VCaP (cell line): ENCODE data around the gene CCDC183.
A peak's percentile ranks its signal among the peaks of the same experiment; 100 is the strongest.

Source experiments
- H3K27ac ChIP-seq: fragments of 450-650 bp; 2 replicates; pipeline ENCODE4 v1.5.1; 2017
- CTCF ChIP-seq: fragments of 450-650 bp; conservative IDR thresholded peaks from 2 replicates; pipeline ENCODE4 v1.5.1; 2017; ENCODE audit warnings: mild to moderate bottlenecking, moderate library complexity

Gene CCDC183

GRCh38 chr9:136793086-136793946 is 2.8 kb upstream of the CCDC183 start:
- no peak for TF ChIP-seq CTCF
- H3K27ac ChIP-seq, result peak overlapping the region; percentile 100

GRCh38 chr9:136794281-136794999 is 1.7 kb upstream of the CCDC183 start:
- no peak for TF ChIP-seq CTCF
- H3K27ac ChIP-seq, result peak overlapping the region; percentile 100

GRCh38 chr9:136795000-136795348 is 1.2 kb upstream of the CCDC183 start:
- peak overlapping the region; percentile 100 for H3K27ac ChIP-seq
- TF ChIP-seq CTCF, result no peak

- peak overlapping the region; percentile 100 for H3K27ac ChIP-seq
These were observed 723 bp downstream of the CCDC183 start for GRCh38 chr9:136796775-136797347.

GRCh38 chr9:136798708-136799078 is 2.6 kb downstream of the CCDC183 start:
- H3K27ac ChIP-seq, result peak overlapping the region; percentile 100
- no peak for TF ChIP-seq CTCF

GRCh38 chr9:136799079-136799853 is 3.1 kb downstream of the CCDC183 start:
- peak overlapping the region; percentile 100 for H3K27ac ChIP-seq
- no peak for TF ChIP-seq CTCF

- TF ChIP-seq CTCF, result no peak
- H3K27ac ChIP-seq, result peak overlapping the region; percentile 100
These were observed 3.9 kb downstream of the CCDC183 start for GRCh38 chr9:136799854-136800657.
